ENCODE results near the gene CNOT11.

DNA sequence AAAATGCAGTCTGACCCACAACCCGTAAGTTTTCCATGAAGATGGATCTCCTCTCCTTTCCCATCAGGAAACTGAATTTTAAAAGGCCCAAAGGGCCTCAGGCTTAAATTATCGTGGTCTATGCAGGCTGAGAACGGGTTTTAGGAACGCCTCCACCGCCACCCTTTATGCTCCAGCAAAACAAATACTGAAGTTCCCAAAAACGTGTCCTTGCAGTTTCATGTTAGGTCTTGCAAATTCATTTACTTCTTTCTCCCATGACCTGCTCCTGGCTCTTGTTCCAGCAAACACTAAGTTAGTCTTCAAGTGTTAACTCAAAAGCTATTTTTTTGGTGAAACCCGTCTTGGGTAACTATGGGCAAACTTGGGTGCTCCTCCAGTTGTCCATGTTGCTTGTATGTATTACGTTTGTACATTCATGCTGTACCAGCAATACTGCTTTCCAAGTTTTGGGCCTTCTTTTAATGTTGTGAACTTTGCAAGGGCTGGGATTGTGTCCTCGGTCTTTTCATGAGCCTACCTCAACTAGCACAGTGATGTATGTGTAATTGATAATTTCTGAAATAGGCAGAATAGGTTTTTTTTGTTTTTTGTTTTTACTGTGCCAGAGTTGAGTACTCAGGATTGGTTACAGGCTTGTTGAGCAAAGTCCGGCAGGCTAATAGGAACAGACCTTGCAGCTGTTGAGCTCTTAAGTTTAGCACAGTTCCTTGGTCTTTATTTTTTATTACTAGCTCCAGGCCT lies 57.6 kb downstream of the CNOT11 start:
- TF ChIP-seq, protein P1, sequence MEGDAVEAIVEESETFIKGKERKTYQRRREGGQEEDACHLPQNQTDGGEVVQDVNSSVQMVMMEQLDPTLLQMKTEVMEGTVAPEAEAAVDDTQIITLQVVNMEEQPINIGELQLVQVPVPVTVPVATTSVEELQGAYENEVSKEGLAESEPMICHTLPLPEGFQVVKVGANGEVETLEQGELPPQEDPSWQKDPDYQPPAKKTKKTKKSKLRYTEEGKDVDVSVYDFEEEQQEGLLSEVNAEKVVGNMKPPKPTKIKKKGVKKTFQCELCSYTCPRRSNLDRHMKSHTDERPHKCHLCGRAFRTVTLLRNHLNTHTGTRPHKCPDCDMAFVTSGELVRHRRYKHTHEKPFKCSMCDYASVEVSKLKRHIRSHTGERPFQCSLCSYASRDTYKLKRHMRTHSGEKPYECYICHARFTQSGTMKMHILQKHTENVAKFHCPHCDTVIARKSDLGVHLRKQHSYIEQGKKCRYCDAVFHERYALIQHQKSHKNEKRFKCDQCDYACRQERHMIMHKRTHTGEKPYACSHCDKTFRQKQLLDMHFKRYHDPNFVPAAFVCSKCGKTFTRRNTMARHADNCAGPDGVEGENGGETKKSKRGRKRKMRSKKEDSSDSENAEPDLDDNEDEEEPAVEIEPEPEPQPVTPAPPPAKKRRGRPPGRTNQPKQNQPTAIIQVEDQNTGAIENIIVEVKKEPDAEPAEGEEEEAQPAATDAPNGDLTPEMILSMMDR (IDR thresholded peaks at IDR 0.05 in 2 of 3, conservative IDR thresholded peaks at IDR 0.05 in 1 of 3; ENCODE audit: borderline replicate concordance in 1 of 3, insufficient read depth in 1 of 3, low read depth in 2 of 3, low read length in 2 of 3), result no peak
- TF ChIP-seq POLR2A (IDR thresholded peaks at IDR 0.05; ENCODE audit: borderline replicate concordance, extremely low read depth, insufficient read depth, insufficient read length), result no peak
- TF ChIP-seq FOSL1 (IDR thresholded peaks at IDR 0.05; ENCODE audit: low read depth), result no peak
- no peak for TF ChIP-seq EZH2 (IDR thresholded peaks at IDR 0.05)
- TF ChIP-seq, protein P2, sequence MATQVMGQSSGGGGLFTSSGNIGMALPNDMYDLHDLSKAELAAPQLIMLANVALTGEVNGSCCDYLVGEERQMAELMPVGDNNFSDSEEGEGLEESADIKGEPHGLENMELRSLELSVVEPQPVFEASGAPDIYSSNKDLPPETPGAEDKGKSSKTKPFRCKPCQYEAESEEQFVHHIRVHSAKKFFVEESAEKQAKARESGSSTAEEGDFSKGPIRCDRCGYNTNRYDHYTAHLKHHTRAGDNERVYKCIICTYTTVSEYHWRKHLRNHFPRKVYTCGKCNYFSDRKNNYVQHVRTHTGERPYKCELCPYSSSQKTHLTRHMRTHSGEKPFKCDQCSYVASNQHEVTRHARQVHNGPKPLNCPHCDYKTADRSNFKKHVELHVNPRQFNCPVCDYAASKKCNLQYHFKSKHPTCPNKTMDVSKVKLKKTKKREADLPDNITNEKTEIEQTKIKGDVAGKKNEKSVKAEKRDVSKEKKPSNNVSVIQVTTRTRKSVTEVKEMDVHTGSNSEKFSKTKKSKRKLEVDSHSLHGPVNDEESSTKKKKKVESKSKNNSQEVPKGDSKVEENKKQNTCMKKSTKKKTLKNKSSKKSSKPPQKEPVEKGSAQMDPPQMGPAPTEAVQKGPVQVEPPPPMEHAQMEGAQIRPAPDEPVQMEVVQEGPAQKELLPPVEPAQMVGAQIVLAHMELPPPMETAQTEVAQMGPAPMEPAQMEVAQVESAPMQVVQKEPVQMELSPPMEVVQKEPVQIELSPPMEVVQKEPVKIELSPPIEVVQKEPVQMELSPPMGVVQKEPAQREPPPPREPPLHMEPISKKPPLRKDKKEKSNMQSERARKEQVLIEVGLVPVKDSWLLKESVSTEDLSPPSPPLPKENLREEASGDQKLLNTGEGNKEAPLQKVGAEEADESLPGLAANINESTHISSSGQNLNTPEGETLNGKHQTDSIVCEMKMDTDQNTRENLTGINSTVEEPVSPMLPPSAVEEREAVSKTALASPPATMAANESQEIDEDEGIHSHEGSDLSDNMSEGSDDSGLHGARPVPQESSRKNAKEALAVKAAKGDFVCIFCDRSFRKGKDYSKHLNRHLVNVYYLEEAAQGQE (IDR thresholded peaks at IDR 0.05; ENCODE audit: low read depth), result no peak

Measured in HCT116 (cell line).